IMR-90 (cell line): ENCODE results near the gene GSK3B. TPM values are rescaled to one million over a fixed set of nuclear protein-coding genes. Genes with fewer than 3 reads are reported as not detected.
A peak's percentile ranks its signal among the peaks of the same experiment; 100 is the strongest.

ENCODE experiments used
- ATAC-seq: fragments of 200-7000 bp; cut with Tn5 transposase; 2 replicates; pipeline ENCODE4 v1.9.1; 2020; ENCODE audit warnings: low read depth, mild to moderate bottlenecking, moderate library complexity
- BruUV-seq: library from RNA; stranded (reverse); fragments of 400-500 nt; replicated peaks from 2 replicates; lab custom pipeline; 2021; lab: Mats Ljungman, UMichigan
- CTCF ChIA-PET: fragments of 300-600 bp; formaldehyde crosslinking; extraction: SDS; loops from one replicate; lab custom pipeline; 2021; ENCODE audit warnings: antibody characterized with exemption; lab: Yijun Ruan, JAX
- POLR2A ChIA-PET: fragments of 300-600 bp; sonication (Branson Sonifier 250); formaldehyde crosslinking; loops from one replicate; lab custom pipeline; 2022; ENCODE audit warnings: antibody characterized with exemption; ENCODE audit not compliant: unreplicated experiment; lab: Charles Lee
- DNase-seq: peaks from one replicate; pipeline ENCODE4 v3.0.0; 2013
- H2AFZ ChIP-seq: replicated peaks from 2 replicates; pipeline ENCODE3; 2013; ENCODE audit warnings: low read length, mild to moderate bottlenecking; ENCODE audit not compliant: poor library complexity
- H2AK5ac ChIP-seq: 2 replicates; pipeline ENCODE4 v1.6.1; 2013; ENCODE audit warnings: low read depth, low read length, inconsistent platforms
- H2AK9ac ChIP-seq: replicated peaks from 2 replicates; pipeline ENCODE3; 2013; ENCODE audit warnings: mild to moderate bottlenecking, low read depth, low read length, moderate library complexity; ENCODE audit not compliant: poor library complexity
- H2BK120ac ChIP-seq: 2 replicates; pipeline ENCODE4 v1.6.1; 2013; ENCODE audit warnings: low read depth, low read length, inconsistent platforms
- H2BK15ac ChIP-seq: 3 replicates; pipeline ENCODE4 v1.6.1; 2013; ENCODE audit warnings: low read depth, low read length, inconsistent platforms
- H2BK20ac ChIP-seq: 2 replicates; pipeline ENCODE4 v1.6.1; 2013; ENCODE audit warnings: low read depth, mild to moderate bottlenecking, inconsistent platforms, low read length, moderate library complexity
- H2BK5ac ChIP-seq: 2 replicates; pipeline ENCODE4 v1.6.1; 2013; ENCODE audit warnings: mild to moderate bottlenecking, low read depth, low read length, inconsistent platforms; ENCODE audit not compliant: poor library complexity, severe bottlenecking
- H3K14ac ChIP-seq: replicated peaks from 2 replicates; pipeline ENCODE4 v1.6.1; 2013; ENCODE audit warnings: low read depth, low read length, inconsistent platforms
- H3K18ac ChIP-seq: 2 replicates; pipeline ENCODE4 v1.6.1; 2013; ENCODE audit warnings: low read depth, low read length, control low read depth
- H3K23ac ChIP-seq: 2 replicates; pipeline ENCODE4 v1.6.1; 2013; ENCODE audit warnings: low read depth, low read length, inconsistent platforms
- H3K27ac ChIP-seq: 2 replicates; pipeline ENCODE4 v1.5.1; 2013; ENCODE audit warnings: mild to moderate bottlenecking, control low read depth, low read length; ENCODE audit not compliant: insufficient read depth
- H3K27me3 ChIP-seq: 2 replicates; pipeline ENCODE4 v1.6.1; 2013; ENCODE audit warnings: low read length; ENCODE audit not compliant: control insufficient read depth, insufficient read depth
- H3K36me3 ChIP-seq: 2 replicates; pipeline ENCODE4 v1.6.1; 2013; ENCODE audit warnings: low read length, mixed read lengths; ENCODE audit not compliant: control insufficient read depth, insufficient read depth
- H3K4ac ChIP-seq: 2 replicates; pipeline ENCODE4 v1.6.1; 2013; ENCODE audit warnings: low read depth, low read length, inconsistent platforms
- H3K4me1 ChIP-seq: 2 replicates; pipeline ENCODE4 v1.6.1; 2013; ENCODE audit warnings: low read length, mixed read lengths; ENCODE audit not compliant: control insufficient read depth, insufficient read depth
- H3K4me2 ChIP-seq: 2 replicates; pipeline ENCODE4 v1.6.1; 2013; ENCODE audit warnings: low read depth, mild to moderate bottlenecking, control low read depth, low read length, moderate library complexity
- H3K4me3 ChIP-seq: 2 replicates; pipeline ENCODE4 v1.5.1; 2013; ENCODE audit warnings: low read depth, mild to moderate bottlenecking, control low read depth, low read length, moderate library complexity; ENCODE audit not compliant: insufficient read depth
- H3K56ac ChIP-seq: 2 replicates; pipeline ENCODE4 v1.6.1; 2013; ENCODE audit warnings: low read length, inconsistent platforms; ENCODE audit not compliant: insufficient read depth; ENCODE audit errors: extremely low read depth
- H3K79me1 ChIP-seq, 2 experiments: 2 replicates each; pipeline ENCODE4 v1.6.1; 2013; ENCODE audit warnings: low read length in 2 of 2, inconsistent platforms in 1 of 2, low read depth in 1 of 2
- H3K9ac ChIP-seq: 2 replicates; pipeline ENCODE4 v1.6.1; 2013; ENCODE audit warnings: low read depth, low read length, control low read depth
- H3K9me1 ChIP-seq: 2 replicates; pipeline ENCODE4 v1.6.1; 2013; ENCODE audit warnings: low read length, inconsistent platforms; ENCODE audit not compliant: insufficient read depth
- H3K9me3 ChIP-seq: 2 replicates; pipeline ENCODE4 v1.6.1; 2013; ENCODE audit warnings: low read length; ENCODE audit not compliant: control insufficient read depth, insufficient read depth
- H4K20me1 ChIP-seq: 2 replicates; pipeline ENCODE4 v1.6.1; 2013; ENCODE audit warnings: low read length, inconsistent platforms; ENCODE audit not compliant: insufficient read depth
- H4K5ac ChIP-seq: 2 replicates; pipeline ENCODE4 v1.6.1; 2013; ENCODE audit warnings: mild to moderate bottlenecking, low read depth, low read length, control low read depth
- H4K8ac ChIP-seq, 2 experiments: 2 replicates each; pipeline ENCODE4 v1.6.1; 2013; ENCODE audit warnings: low read depth in 2 of 2, low read length in 2 of 2, control low read depth in 1 of 2, inconsistent platforms in 1 of 2
- H4K91ac ChIP-seq: 2 replicates; pipeline ENCODE4 v1.6.1; 2013; ENCODE audit warnings: low read depth, low read length, inconsistent platforms; ENCODE audit not compliant: insufficient read depth
- CEBPB ChIP-seq: IDR thresholded peaks from 2 replicates; pipeline ENCODE4 v1.6.1; 2012; ENCODE audit warnings: low read depth, low read length, improper control_type of control experiment
- POLR2A ChIP-seq: IDR thresholded peaks from 2 replicates; pipeline ENCODE4 v1.6.1; 2012; ENCODE audit warnings: mild to moderate bottlenecking, low read depth, low read length
- WGBS, 2 experiments: methylation state at CpG; one replicate each; pipeline versions ENCODE4 v1.1.5 to v1.1.7; 2013; ENCODE audit warnings: missing lambda C conversion rate in 2 of 2; ENCODE audit not compliant: insufficient read length in 1 of 2; ENCODE audit errors: extremely low coverage in 2 of 2; 5-methylcytosine and 5-hydroxymethylcytosine counted together
- dilution Hi-C: fragments of 300-500 bp; cut with HindIII; formaldehyde crosslinking; loops from one replicate; pipeline ENCODE4 v1.14.3; 2018; ENCODE audit warnings: low sequenced_read_pairs; ENCODE audit not compliant: unreplicated experiment
- in situ Hi-C: fragments of 300-500 bp; cut with MboI; formaldehyde crosslinking; loops from 3 replicates; pipeline ENCODE4 v1.14.3; 2019; ENCODE audit warnings: low sequenced_read_pairs, inconsistent platforms, mixed read lengths
- intact Hi-C: fragments of 100-400 bp; cut with micrococcal nuclease; formaldehyde crosslinking; loops from 2 replicates; pipeline ENCODE4 v1.10.0; 2022
- polyA plus RNA-seq, 3 experiments: library from polyadenylated mRNA; depleted of rRNA; stranded (reverse); fragments of >200 nt; gene quantifications; 2 replicates each; pipeline ENCODE4 v1.2.3, GENCODE V29; 2012; ENCODE audit warnings: low replicate concordance in 1 of 3
- total RNA-seq: library from RNA; depleted of rRNA; stranded (reverse); fragments of >200 nt; gene quantifications from 2 replicates; pipeline ENCODE4 v1.2.3, GENCODE V29; 2012

GSK3B gene
- total and polyA plus RNA-seq, 2 of the 4 experiments (the other 2 are of a cell fraction): 19.2 to 33.2 TPM

GRCh38 chr3:120067083-120067482, 27.2 kb downstream of the GSK3B start:
- no peak overlapping the region for H3K9ac ChIP-seq
- WGBS, 2 experiments: no CpG with 5 or more reads among the region's 3 CpGs
- no peak overlapping the region for H2BK120ac ChIP-seq
- no peak overlapping the region for H2BK15ac ChIP-seq
- peaks cover 6% of the 10 kb centered on the region; the same call in 1 of the 2 replicates for H3K9me1 ChIP-seq
- peaks cover 2 to 54% of the 10 kb centered on the region in 2 experiments; a peak in 3 of 4 replicates for H3K79me1 ChIP-seq
- no peak overlapping the region for H3K4me3 ChIP-seq
- H4K5ac ChIP-seq: no peak overlapping the region
- intact Hi-C loops: no loop called here
- in situ Hi-C loops: no loop called here
- DNase-seq: no peak
- H3K14ac ChIP-seq: no peak overlapping the region
- ChIA-PET CTCF (no interaction called here), POLR2A (no interaction called here)
- dilution Hi-C loops: no loop called here
- H4K8ac ChIP-seq: no peak overlapping the region
- H3K9me3 ChIP-seq: no peaks in the 10 kb centered on the region
- BruUV-seq: no TSS peak
- no peak overlapping the region for H3K56ac ChIP-seq
- no peak overlapping the region for H3K4me2 ChIP-seq
- no peak overlapping the region for H2AK5ac ChIP-seq
- H3K27me3 ChIP-seq: no peaks in the 10 kb centered on the region
- H2BK5ac ChIP-seq: no peak overlapping the region
- no peak overlapping the region for H4K91ac ChIP-seq
- H3K36me3 ChIP-seq: no peaks in the 10 kb centered on the region
- H2AFZ ChIP-seq: no peak overlapping the region
- H2BK20ac ChIP-seq: no peak overlapping the region
- H3K4ac ChIP-seq: no peak overlapping the region
- no peak overlapping the region for H3K23ac ChIP-seq
- ATAC-seq: no peak
- no peak overlapping the region for H2AK9ac ChIP-seq
- H4K20me1 ChIP-seq: peaks cover 88% of the 10 kb centered on the region
- H3K27ac ChIP-seq: no peak overlapping the region
- H3K18ac ChIP-seq: no peak overlapping the region
- TF ChIP-seq CEBPB (0 out of 2 replicates have a peak, but pooled peaks have one; percentile 28), POLR2A (no peak)
- no peaks in the 10 kb centered on the region for H3K4me1 ChIP-seq
